Measurements from ENCODE around the gene MRTFA.

DNA sequence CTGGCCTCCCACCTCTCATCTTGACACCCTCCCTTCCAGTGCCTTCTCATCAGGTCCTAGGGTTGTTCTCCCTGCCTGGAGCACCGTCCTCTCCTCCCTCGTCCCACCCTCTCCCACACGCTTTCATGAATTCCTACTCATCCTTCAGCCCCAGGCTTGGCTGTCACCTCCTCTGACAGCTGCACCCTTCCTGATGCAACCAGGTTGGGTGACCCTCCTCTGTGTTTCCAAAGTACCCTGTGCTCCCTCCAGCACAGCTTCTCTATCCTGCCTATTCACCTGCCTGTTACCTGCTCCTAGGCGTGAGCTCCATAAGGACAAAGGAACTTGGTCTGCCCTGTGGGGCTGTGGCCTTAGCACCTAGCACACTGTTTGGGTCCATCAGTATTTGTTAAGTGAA, 207.7 kb downstream of the MRTFA start:
- TF ChIP-seq, protein P1, sequence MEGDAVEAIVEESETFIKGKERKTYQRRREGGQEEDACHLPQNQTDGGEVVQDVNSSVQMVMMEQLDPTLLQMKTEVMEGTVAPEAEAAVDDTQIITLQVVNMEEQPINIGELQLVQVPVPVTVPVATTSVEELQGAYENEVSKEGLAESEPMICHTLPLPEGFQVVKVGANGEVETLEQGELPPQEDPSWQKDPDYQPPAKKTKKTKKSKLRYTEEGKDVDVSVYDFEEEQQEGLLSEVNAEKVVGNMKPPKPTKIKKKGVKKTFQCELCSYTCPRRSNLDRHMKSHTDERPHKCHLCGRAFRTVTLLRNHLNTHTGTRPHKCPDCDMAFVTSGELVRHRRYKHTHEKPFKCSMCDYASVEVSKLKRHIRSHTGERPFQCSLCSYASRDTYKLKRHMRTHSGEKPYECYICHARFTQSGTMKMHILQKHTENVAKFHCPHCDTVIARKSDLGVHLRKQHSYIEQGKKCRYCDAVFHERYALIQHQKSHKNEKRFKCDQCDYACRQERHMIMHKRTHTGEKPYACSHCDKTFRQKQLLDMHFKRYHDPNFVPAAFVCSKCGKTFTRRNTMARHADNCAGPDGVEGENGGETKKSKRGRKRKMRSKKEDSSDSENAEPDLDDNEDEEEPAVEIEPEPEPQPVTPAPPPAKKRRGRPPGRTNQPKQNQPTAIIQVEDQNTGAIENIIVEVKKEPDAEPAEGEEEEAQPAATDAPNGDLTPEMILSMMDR (conservative IDR thresholded peaks at IDR 0.05; ENCODE audit: low read length), result no peak
- TF ChIP-seq EZH2phosphoT487 (IDR thresholded peaks at IDR 0.05; ENCODE audit: borderline replicate concordance, low read depth, low read length), result no peak
